ENCODE measurements around the gene TIPRL. TPM values are rescaled to one million over a fixed set of nuclear protein-coding genes. Genes with fewer than 3 reads are reported as not detected.
A peak's percentile ranks its signal among the peaks of the same experiment; 100 is the strongest.

Gene TIPRL
- total RNA-seq, 1 donor from 2014 or later: 20.4 TPM

DNA sequence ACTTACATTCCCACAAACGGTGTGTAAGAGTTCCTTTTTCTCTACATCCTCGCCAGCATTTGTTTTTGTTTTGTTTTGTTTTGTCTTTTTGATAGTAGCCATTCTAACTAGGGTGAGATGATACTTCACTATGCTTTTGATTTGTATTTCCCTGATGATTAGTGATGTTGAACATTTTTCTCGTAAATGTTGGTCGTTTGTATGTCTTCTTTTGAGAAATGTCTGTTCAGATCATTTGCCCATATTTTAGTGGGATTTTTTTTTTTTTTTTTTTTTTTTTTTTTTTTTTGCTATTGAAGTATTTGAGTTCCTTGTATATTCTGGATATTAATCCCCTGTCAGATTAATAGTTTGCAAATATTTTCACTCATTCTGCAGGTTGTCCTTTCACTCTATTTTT lies 22.9 kb upstream of the TIPRL start:
- H3K27me3 ChIP-seq: no peaks in the 10 kb centered on the region
- H3K27ac ChIP-seq: no peak overlapping the region
- intact Hi-C loops (cut with DNase I): no loop called here
- H3K36me3 ChIP-seq: no peaks in the 10 kb centered on the region
- no peaks in the 10 kb centered on the region for H3K4me1 ChIP-seq
- TF ChIP-seq POLR2A (IDR thresholded peaks at IDR 0.05) (no peak), POLR2AphosphoS5 (IDR thresholded peaks at IDR 0.05; ENCODE audit: insufficient read depth in 1 of 2, low read depth in 1 of 2) (no peak)
- TF ChIP-seq, protein P1, sequence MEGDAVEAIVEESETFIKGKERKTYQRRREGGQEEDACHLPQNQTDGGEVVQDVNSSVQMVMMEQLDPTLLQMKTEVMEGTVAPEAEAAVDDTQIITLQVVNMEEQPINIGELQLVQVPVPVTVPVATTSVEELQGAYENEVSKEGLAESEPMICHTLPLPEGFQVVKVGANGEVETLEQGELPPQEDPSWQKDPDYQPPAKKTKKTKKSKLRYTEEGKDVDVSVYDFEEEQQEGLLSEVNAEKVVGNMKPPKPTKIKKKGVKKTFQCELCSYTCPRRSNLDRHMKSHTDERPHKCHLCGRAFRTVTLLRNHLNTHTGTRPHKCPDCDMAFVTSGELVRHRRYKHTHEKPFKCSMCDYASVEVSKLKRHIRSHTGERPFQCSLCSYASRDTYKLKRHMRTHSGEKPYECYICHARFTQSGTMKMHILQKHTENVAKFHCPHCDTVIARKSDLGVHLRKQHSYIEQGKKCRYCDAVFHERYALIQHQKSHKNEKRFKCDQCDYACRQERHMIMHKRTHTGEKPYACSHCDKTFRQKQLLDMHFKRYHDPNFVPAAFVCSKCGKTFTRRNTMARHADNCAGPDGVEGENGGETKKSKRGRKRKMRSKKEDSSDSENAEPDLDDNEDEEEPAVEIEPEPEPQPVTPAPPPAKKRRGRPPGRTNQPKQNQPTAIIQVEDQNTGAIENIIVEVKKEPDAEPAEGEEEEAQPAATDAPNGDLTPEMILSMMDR (IDR thresholded peaks at IDR 0.05): no peak
- no peaks in the 10 kb centered on the region for H3K9me3 ChIP-seq
- no peak for DNase-seq (ENCODE audit: extremely low spot score in 2 of 2)
- no peak overlapping the region for H3K4me3 ChIP-seq

DNA sequence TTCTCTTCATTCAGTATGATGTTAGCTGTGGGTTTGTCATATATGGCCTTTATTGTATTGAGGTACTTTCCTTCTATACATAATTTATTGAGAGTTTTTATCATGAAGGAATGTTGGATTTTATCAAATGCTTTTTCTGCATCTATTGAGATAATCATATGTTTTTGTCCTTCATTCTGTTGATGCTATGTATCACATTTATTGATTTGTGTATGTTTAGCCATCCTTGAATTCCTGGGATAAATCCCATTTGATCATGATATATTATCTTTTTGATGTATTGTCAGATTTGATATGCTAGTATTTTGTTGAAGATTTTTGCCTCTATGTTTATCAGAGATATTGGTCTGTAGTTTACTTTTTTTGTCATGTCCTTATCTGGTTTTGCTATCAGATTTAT lies 21.1 kb upstream of the TIPRL start:
- no peaks in the 10 kb centered on the region for H3K36me3 ChIP-seq
- intact Hi-C loops (cut with DNase I): no loop called here
- TF ChIP-seq POLR2A (IDR thresholded peaks at IDR 0.05): no peak
- TF ChIP-seq, protein P1 (IDR thresholded peaks at IDR 0.05): no peak
- no peak for TF ChIP-seq POLR2AphosphoS5 (IDR thresholded peaks at IDR 0.05; ENCODE audit: insufficient read depth in 1 of 2, low read depth in 1 of 2)
- no peak for DNase-seq (ENCODE audit: extremely low spot score in 2 of 2)
- no peak overlapping the region for H3K4me3 ChIP-seq
- no peaks in the 10 kb centered on the region for H3K27me3 ChIP-seq
- no peak overlapping the region for H3K27ac ChIP-seq
- no peaks in the 10 kb centered on the region for H3K9me3 ChIP-seq
- H3K4me1 ChIP-seq: no peaks in the 10 kb centered on the region

DNA sequence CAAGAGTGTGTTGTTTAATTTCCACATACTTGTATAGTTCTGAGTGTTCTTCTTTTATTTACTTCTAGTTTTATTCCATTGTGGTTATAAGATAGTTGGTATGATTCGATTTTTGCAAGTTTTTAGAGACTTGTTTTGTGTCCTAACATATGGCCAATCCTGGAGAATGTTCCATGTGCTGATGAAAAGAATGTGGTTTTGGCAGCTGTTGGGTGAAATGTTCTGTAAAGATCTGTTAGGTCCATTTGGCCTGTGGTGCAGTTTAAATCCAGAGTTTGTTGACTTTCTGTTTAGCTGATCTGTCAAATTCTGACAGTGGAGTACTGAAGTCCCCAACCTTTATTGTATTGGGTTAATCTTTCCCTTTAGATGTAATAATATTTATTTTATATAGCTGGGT lies 19.5 kb upstream of the TIPRL start:
- Histone ChIP-seq H3K36me3 (no peaks in the 10 kb centered on the region), H3K27me3 (no peaks in the 10 kb centered on the region), H3K27ac (no peak overlapping the region), H3K4me1 (no peaks in the 10 kb centered on the region), H3K4me3 (no peak overlapping the region), H3K9me3 (no peaks in the 10 kb centered on the region)
- TF ChIP-seq, protein P1 (IDR thresholded peaks at IDR 0.05): no peak
- TF ChIP-seq POLR2AphosphoS5 (IDR thresholded peaks at IDR 0.05; ENCODE audit: insufficient read depth in 1 of 2, low read depth in 1 of 2) (no peak), POLR2A (IDR thresholded peaks at IDR 0.05) (no peak)
- no peak for DNase-seq (ENCODE audit: extremely low spot score in 2 of 2)
- intact Hi-C loops (cut with DNase I): no loop called here

DNA sequence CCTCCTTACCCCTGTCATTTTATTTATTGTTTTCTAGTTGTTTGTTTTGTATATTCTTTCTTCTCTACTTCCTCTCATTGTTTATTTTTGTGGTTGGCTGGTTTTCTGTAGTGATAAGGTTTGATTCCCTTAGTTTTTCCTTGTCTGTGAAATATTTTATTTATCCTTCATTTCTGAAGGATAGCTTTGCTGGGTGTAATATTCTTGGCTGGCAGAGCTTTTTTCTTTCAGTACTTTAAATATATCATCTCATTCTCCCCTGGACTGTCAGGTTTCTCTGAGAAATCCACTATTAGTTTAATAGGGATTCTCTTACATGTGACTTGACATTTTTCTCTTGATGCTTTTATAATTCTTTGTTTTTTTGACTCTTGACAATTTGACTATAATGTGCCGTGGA lies 18.8 kb upstream of the TIPRL start:
- intact Hi-C loops (cut with DNase I): no loop called here
- TF ChIP-seq POLR2A (IDR thresholded peaks at IDR 0.05) (no peak), POLR2AphosphoS5 (IDR thresholded peaks at IDR 0.05; ENCODE audit: insufficient read depth in 1 of 2, low read depth in 1 of 2) (no peak)
- TF ChIP-seq, protein P1 (IDR thresholded peaks at IDR 0.05): no peak
- H3K27me3 ChIP-seq: no peaks in the 10 kb centered on the region

DNA sequence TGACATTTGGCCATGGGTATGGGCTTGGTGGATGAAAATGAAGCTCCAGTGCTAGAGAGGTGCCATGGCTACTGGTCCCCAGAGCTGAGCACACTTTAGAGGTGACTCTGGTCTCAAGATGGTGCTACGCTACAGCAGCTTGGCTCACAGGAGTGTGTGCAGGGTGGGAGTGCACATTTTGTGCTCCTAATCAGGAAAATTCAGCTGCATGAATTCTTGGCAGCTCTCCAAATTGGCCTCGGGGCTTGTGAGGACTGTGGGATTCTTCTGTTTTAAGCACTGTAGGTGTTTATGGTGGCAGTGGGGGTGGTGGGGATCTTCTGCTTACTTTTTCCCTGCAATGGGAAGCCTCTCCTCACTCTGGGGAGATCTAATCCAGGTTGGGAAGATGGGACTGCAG lies 17.3 kb upstream of the TIPRL start:
- intact Hi-C loops (cut with DNase I): no loop called here
- DNase-seq (ENCODE audit: extremely low spot score in 2 of 2): peak in 1 of 2 donors; percentile 54
- no peaks in the 10 kb centered on the region for H3K9me3 ChIP-seq

More for the DNA sequence above, 18.8 kb upstream of the TIPRL start:
- DNase-seq (ENCODE audit: extremely low spot score in 2 of 2): no peak
- H3K36me3 ChIP-seq: no peaks in the 10 kb centered on the region
- no peaks in the 10 kb centered on the region for H3K4me1 ChIP-seq
- H3K27ac ChIP-seq: no peak overlapping the region
- no peak overlapping the region for H3K4me3 ChIP-seq
- H3K9me3 ChIP-seq: no peaks in the 10 kb centered on the region

More for the DNA sequence above, 17.3 kb upstream of the TIPRL start:
- Histone ChIP-seq H3K27ac (no peak overlapping the region), H3K4me3 (no peak overlapping the region), H3K4me1 (no peaks in the 10 kb centered on the region), H3K36me3 (no peaks in the 10 kb centered on the region), H3K27me3 (no peaks in the 10 kb centered on the region)
- TF ChIP-seq POLR2AphosphoS5 (IDR thresholded peaks at IDR 0.05; ENCODE audit: insufficient read depth in 1 of 2, low read depth in 1 of 2) (no peak), POLR2A (IDR thresholded peaks at IDR 0.05) (no peak)
- TF ChIP-seq, protein P1 (IDR thresholded peaks at IDR 0.05): no peak
